ENCODE data around the gene PAX2.

Gene PAX2

GRCh38 chr10:100826983-100827818, 81.8 kb downstream of the PAX2 start:
- peak; percentile 28 for TF ChIP-seq CTCF (conservative IDR thresholded peaks at IDR 0.05; ENCODE audit: low read depth, low read length)
- peak overlapping the region; percentile 12 for H3K4me3 ChIP-seq (ENCODE audit: low read length)
- DNase-seq (ENCODE audit: low read depth): no peak

- no peak for TF ChIP-seq CTCF (conservative IDR thresholded peaks at IDR 0.05; ENCODE audit: low read depth, low read length)
- no peak overlapping the region for H3K4me3 ChIP-seq (ENCODE audit: low read length)
- no peak for DNase-seq (ENCODE audit: low read depth)
Measured at GRCh38 chr10:100827819-100828737, 82.7 kb downstream of the PAX2 start.

- DNase-seq (ENCODE audit: low read depth): no peak
- TF ChIP-seq CTCF (conservative IDR thresholded peaks at IDR 0.05; ENCODE audit: low read depth, low read length): no peak
- H3K4me3 ChIP-seq (ENCODE audit: low read length): no peak overlapping the region
Measured at GRCh38 chr10:100828738-100829096, 83.3 kb downstream of the PAX2 start.

- no peak for DNase-seq (ENCODE audit: low read depth)
- TF ChIP-seq CTCF (conservative IDR thresholded peaks at IDR 0.05; ENCODE audit: low read depth, low read length): no peak
- H3K4me3 ChIP-seq (ENCODE audit: low read length): no peak overlapping the region
Measured at GRCh38 chr10:100829097-100829870, 83.9 kb downstream of the PAX2 start.

GRCh38 chr10:100829933-100830727, 84.7 kb downstream of the PAX2 start:
- DNase-seq (ENCODE audit: low read depth): no peak
- no peak for TF ChIP-seq CTCF (conservative IDR thresholded peaks at IDR 0.05; ENCODE audit: low read depth, low read length)
- no peak overlapping the region for H3K4me3 ChIP-seq (ENCODE audit: low read length)

GRCh38 chr10:100830728-100831111, 85.3 kb downstream of the PAX2 start:
- H3K4me3 ChIP-seq (ENCODE audit: low read length): no peak overlapping the region
- no peak for TF ChIP-seq CTCF (conservative IDR thresholded peaks at IDR 0.05; ENCODE audit: low read depth, low read length)
- no peak for DNase-seq (ENCODE audit: low read depth)

Data from retinal pigment epithelial cell (primary cell).